ENCODE measurements around the gene ZSCAN10. TPM values are rescaled to one million over a fixed set of nuclear protein-coding genes. Genes with fewer than 3 reads are reported as not detected.

Gene ZSCAN10
- total RNA-seq, 1 donor from 2014 or later: 0.74 TPM

DNA sequence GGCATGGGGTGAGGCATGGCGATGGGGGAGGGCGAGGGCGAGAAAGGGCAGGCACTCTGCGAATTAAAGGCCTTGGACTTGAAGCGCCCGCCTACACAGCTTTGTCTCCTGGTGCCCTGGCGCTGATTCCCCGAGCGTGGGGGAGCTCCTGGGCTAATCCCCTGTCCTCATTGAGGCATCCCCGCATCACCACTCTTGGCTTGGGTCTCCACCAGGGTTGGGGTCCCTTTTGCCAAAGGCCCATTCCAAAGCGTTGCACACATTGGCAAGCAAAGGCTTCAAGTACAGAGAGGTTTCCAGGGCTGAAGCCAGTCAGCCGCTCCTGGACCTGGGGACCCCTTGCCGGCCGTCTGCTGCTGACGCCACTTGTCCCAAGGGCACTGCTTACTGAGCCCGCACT, 21.3 kb upstream of the ZSCAN10 start:
- Mint-ChIP-seq H3K27ac (ENCODE audit: unreplicated experiment) (no peak overlapping the region), H3K4me3 (ENCODE audit: unreplicated experiment) (no peak overlapping the region), H3K4me1 (ENCODE audit: low read depth, unreplicated experiment) (peaks cover 7% of the 10 kb centered on the region), H3K36me3 (ENCODE audit: unreplicated experiment) (no peaks in the 10 kb centered on the region), H3K9me3 (ENCODE audit: unreplicated experiment) (peaks cover 9% of the 10 kb centered on the region), H3K27me3 (ENCODE audit: unreplicated experiment) (peaks cover 12% of the 10 kb centered on the region)
- no peak for DNase-seq
- TF ChIP-seq, protein P1, sequence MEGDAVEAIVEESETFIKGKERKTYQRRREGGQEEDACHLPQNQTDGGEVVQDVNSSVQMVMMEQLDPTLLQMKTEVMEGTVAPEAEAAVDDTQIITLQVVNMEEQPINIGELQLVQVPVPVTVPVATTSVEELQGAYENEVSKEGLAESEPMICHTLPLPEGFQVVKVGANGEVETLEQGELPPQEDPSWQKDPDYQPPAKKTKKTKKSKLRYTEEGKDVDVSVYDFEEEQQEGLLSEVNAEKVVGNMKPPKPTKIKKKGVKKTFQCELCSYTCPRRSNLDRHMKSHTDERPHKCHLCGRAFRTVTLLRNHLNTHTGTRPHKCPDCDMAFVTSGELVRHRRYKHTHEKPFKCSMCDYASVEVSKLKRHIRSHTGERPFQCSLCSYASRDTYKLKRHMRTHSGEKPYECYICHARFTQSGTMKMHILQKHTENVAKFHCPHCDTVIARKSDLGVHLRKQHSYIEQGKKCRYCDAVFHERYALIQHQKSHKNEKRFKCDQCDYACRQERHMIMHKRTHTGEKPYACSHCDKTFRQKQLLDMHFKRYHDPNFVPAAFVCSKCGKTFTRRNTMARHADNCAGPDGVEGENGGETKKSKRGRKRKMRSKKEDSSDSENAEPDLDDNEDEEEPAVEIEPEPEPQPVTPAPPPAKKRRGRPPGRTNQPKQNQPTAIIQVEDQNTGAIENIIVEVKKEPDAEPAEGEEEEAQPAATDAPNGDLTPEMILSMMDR (IDR thresholded peaks at IDR 0.05; ENCODE audit: partially characterized antibody, unreplicated experiment): no peak

DNA sequence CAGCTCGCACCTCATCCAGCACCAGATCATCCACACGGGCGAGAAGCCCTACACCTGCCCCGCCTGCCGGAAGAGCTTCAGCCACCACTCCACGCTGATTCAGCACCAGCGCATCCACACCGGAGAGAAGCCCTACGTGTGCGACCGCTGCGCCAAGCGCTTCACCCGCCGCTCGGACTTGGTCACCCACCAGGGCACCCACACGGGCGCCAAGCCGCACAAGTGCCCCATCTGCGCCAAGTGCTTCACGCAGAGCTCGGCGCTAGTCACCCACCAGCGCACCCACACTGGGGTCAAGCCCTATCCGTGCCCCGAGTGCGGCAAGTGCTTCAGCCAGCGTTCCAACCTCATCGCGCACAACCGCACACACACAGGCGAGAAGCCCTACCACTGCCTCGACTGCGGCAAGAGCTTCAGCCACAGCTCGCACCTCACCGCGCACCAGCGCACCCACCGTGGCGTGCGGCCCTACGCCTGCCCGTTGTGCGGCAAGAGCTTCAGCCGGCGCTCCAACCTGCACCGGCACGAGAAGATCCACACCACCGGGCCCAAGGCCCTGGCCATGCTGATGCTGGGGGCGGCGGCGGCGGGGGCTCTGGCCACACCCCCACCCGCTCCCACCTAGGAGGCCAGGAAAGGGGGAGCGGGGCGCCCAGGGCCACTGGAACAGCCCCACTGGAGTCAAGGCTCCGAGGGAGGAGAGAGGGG, 20.8 kb upstream of the ZSCAN10 start:
- TF ChIP-seq, protein P1 (IDR thresholded peaks at IDR 0.05; ENCODE audit: partially characterized antibody, unreplicated experiment): no peak
- no peak overlapping the region for H3K27ac Mint-ChIP-seq (ENCODE audit: unreplicated experiment)
- H3K4me1 Mint-ChIP-seq (ENCODE audit: low read depth, unreplicated experiment): peaks cover 13% of the 10 kb centered on the region
- H3K4me3 Mint-ChIP-seq (ENCODE audit: unreplicated experiment): no peak overlapping the region
- peaks cover 9% of the 10 kb centered on the region for H3K9me3 Mint-ChIP-seq (ENCODE audit: unreplicated experiment)
- no peaks in the 10 kb centered on the region for H3K36me3 Mint-ChIP-seq (ENCODE audit: unreplicated experiment)
- DNase-seq: no peak
- H3K27me3 Mint-ChIP-seq (ENCODE audit: unreplicated experiment): peaks cover 8% of the 10 kb centered on the region

DNA sequence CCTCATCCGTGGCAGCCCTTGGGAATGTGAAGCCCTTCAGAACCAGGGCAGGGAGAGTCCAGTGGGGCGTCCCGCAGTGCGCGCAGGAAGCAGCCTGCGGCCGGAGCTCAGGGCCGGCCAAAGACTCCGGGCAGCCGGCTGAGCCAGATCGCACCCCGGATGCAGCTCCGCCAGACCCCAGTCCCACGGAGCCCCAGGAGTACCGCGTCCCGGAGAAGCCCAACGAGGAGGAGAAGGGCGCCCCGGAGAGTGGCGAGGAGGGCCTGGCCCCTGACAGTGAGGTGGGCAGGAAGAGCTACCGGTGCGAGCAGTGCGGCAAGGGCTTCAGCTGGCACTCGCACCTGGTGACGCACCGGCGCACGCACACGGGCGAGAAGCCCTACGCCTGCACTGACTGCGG, 20.2 kb upstream of the ZSCAN10 start:
- no peaks in the 10 kb centered on the region for H3K36me3 Mint-ChIP-seq (ENCODE audit: unreplicated experiment)
- H3K27me3 Mint-ChIP-seq (ENCODE audit: unreplicated experiment): peaks cover 8% of the 10 kb centered on the region
- TF ChIP-seq, protein P1 (IDR thresholded peaks at IDR 0.05; ENCODE audit: partially characterized antibody, unreplicated experiment): no peak
- H3K9me3 Mint-ChIP-seq (ENCODE audit: unreplicated experiment): peaks cover 9% of the 10 kb centered on the region
- no peak overlapping the region for H3K27ac Mint-ChIP-seq (ENCODE audit: unreplicated experiment)
- no peak for DNase-seq
- H3K4me1 Mint-ChIP-seq (ENCODE audit: low read depth, unreplicated experiment): peaks cover 17% of the 10 kb centered on the region
- H3K4me3 Mint-ChIP-seq (ENCODE audit: unreplicated experiment): no peak overlapping the region

DNA sequence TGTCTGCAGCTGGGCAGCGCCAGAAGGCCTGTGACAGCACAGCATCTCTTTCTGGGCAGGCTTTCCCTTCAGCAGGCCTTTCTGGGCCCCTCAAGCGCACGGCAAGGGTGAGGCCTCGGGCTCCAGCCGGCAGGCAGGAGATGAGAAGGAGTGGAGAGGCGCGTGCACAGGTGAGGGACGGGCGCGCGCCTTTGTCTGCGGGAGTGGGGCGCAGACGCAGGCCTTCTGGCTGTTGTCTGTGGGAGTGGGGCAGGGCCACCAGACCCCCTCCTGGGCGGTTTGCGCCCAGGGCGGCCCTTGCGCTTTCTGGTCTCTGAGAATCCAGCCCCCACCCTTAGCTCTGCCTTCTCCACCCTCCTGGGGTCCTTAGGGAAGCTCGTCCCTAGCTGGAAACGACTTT, 19.8 kb upstream of the ZSCAN10 start:
- H3K4me1 Mint-ChIP-seq (ENCODE audit: low read depth, unreplicated experiment): peaks cover 17% of the 10 kb centered on the region
- no peak for DNase-seq
- no peaks in the 10 kb centered on the region for H3K36me3 Mint-ChIP-seq (ENCODE audit: unreplicated experiment)
- no peak overlapping the region for H3K4me3 Mint-ChIP-seq (ENCODE audit: unreplicated experiment)
- H3K27me3 Mint-ChIP-seq (ENCODE audit: unreplicated experiment): peaks cover 8% of the 10 kb centered on the region
- H3K9me3 Mint-ChIP-seq (ENCODE audit: unreplicated experiment): peaks cover 9% of the 10 kb centered on the region
- H3K27ac Mint-ChIP-seq (ENCODE audit: unreplicated experiment): no peak overlapping the region
- TF ChIP-seq, protein P1 (IDR thresholded peaks at IDR 0.05; ENCODE audit: partially characterized antibody, unreplicated experiment): no peak

DNA sequence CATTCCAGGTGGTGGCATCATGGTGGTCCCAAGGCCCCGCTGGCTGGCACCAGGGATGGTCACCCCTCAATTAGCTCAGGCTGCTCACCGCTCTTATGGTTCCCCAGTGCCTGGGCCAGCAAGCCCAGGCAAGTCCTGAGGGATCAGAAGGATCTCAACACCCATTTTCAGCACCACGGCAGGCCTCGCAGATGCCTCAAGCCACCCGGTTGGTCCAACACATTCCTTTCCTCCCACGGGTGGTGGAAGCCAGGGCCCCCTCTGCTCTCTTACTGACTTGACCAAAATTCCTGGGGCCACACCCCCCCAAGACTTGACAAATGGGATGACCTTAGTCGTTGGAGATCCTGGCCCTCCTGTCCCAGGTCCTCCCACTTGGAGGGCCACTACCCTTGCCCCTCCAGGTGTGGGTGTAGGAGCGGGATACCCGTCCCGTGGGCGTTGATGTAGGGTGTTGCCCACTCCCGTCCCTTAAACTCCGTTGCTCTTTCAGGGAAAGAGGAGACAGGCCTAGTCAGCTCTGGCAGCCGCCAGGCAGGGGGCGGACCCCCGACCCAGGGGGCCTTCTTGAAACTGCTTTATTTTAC, 19.2 kb upstream of the ZSCAN10 start:
- Mint-ChIP-seq H3K27me3 (ENCODE audit: unreplicated experiment) (peaks cover 6% of the 10 kb centered on the region), H3K4me3 (ENCODE audit: unreplicated experiment) (no peak overlapping the region), H3K4me1 (ENCODE audit: low read depth, unreplicated experiment) (peaks cover 19% of the 10 kb centered on the region), H3K9me3 (ENCODE audit: unreplicated experiment) (peaks cover 6% of the 10 kb centered on the region), H3K27ac (ENCODE audit: unreplicated experiment) (no peak overlapping the region), H3K36me3 (ENCODE audit: unreplicated experiment) (no peaks in the 10 kb centered on the region)
- TF ChIP-seq, protein P1 (IDR thresholded peaks at IDR 0.05; ENCODE audit: partially characterized antibody, unreplicated experiment): no peak
- DNase-seq: no peak
